Sigmoid colon (tissue), 7 donors: Measurements from ENCODE around the gene CBY2. TPM values are rescaled to one million over a fixed set of nuclear protein-coding genes. Genes with fewer than 3 reads are reported as not detected.

Source experiments
- DNase-seq: peaks from one replicate; pipeline ENCODE4 v3.0.0-alpha.2; 2019
- H3K27ac ChIP-seq, 4 donors: fragments of 200-600 bp; sonication (generic); one replicate each; pipeline ENCODE4 v1.5.1; 2016 to 2019; ENCODE audit warnings: mild to moderate bottlenecking in 1 of 4
- H3K27me3 ChIP-seq, 3 donors: fragments of 200-600 bp; sonication (generic); one replicate each; pipeline ENCODE4 v1.5.1; 2019; ENCODE audit warnings: mild to moderate bottlenecking in 1 of 3
- H3K36me3 ChIP-seq, 4 donors: fragments of 200-600 bp; sonication (generic); one replicate each; pipeline ENCODE4 v1.5.1; 2016 to 2019
- H3K4me1 ChIP-seq, 4 donors: fragments of 200-600 bp; sonication (generic); one replicate each; pipeline ENCODE4 v1.5.1; 2017 to 2019
- H3K4me3 ChIP-seq, 4 donors: fragments of 200-600 bp; sonication (generic); one replicate each; pipeline ENCODE4 v1.5.1; 2017 to 2019; ENCODE audit warnings: mild to moderate bottlenecking in 2 of 4, moderate library complexity in 1 of 4
- H3K9me3 ChIP-seq, 4 donors: fragments of 200-600 bp in 3 of 4; sonication (generic) in 3 of 4; one replicate each; pipeline versions ENCODE4 v1.5.1 to v1.6.1; 2013 to 2019
- EP300 ChIP-seq, 4 donors: sonication (generic); formaldehyde crosslinking; IDR thresholded peaks; one replicate each; pipeline ENCODE4 v1.6.1; 2017; ENCODE audit warnings: antibody characterized with exemption in 4 of 4
- POLR2A ChIP-seq, 2 donors: fragments of 450-650 bp; IDR thresholded peaks; one replicate each; pipeline ENCODE4 v1.6.1; 2016; ENCODE audit warnings: antibody characterized with exemption in 2 of 2, mild to moderate bottlenecking in 2 of 2, moderate library complexity in 2 of 2
- POLR2AphosphoS5 ChIP-seq, 4 donors: sonication (generic); formaldehyde crosslinking; IDR thresholded peaks; one replicate each; pipeline ENCODE4 v1.6.1; 2017; ENCODE audit warnings: antibody characterized with exemption in 4 of 4
- WGBS, 2 donors: extraction: QIAGEN DNeasy Blood & Tissue Kit; methylation state at CpG; one replicate each; pipeline ENCODE4 v1.1.7; 2013; 5-methylcytosine and 5-hydroxymethylcytosine counted together
- intact Hi-C: fragments of 100-400 bp; cut with DNase I; formaldehyde crosslinking; loops from one replicate; pipeline ENCODE4 v1.15.1; 2023
- polyA plus RNA-seq, 3 donors: library from polyadenylated mRNA; stranded (reverse); fragments of 200-250 nt; gene quantifications; one replicate each; pipeline ENCODE4 v1.2.3, GENCODE V29; 2013
- total RNA-seq, 4 donors: library from RNA; depleted of rRNA; stranded (reverse); fragments of >200 nt; gene quantifications; one replicate each; pipeline ENCODE4 v1.1.0, GENCODE V29; 2016
- TF ChIP-seq, protein P1 (sequence below), 4 experiments: fragments of 450-650 bp in 3 of 4; fragments of 200-600 bp in 1 of 4; IDR thresholded peaks; one replicate each; pipeline ENCODE4 v1.5.1; 2016 to 2019; ENCODE audit warnings: antibody characterized with exemption in 4 of 4, mild to moderate bottlenecking in 3 of 4, moderate library complexity in 2 of 4
- donor health status: healthy with polysubstance abuse.
- donor health status: Bipolar disorder and iron deficiency.
- donor health status: healthy.

Gene CBY2
- total and polyA plus RNA-seq, 7 donors = not detected

DNA sequence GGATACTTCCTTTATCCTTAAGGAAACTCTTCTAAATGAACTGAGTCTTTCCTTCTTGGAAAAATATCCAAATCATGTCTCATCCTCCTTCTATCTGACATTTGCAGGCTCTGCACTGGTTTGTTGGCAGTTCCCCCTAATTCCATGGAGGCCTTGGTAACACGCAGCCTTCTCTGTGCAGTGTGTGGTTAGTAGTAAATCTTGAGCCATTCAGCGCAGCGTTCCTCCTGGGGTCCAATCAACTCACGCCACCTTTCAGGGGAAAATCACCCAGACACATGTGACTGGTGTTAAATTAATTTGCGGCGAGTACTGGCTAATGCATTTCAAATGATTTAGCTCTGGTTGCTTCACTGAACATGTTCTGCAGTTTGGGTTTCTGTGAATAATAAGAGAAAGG lies 21.0 kb upstream of the CBY2 start:
- no peaks in the 10 kb centered on the region for H3K4me1 ChIP-seq
- intact Hi-C loops = no loop called here

DNA sequence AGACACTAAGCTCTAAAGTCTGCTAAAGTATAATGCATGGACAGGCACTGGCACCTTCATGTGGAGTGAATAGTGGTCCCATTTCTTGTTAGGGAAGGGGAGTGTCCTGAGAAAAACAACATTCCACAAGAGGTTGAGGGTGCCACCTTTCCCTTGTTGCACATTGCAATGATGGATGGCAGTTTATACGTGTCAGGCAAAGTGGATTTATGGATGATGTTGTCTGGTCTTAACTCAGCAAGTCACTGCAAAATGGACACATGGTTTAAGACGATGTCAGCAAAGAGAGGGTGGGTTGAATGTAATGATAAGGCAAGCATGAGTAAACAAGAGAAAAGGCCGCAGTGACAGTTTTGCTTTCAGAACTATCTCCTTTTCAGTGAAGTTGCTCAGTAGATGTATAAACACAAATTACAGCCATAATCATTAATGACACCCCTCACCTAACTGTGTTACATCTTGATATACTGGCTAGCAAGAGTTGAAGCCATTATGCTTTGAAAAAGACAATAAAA lies 19.6 kb upstream of the CBY2 start:
- DNase-seq = no peak
- Histone ChIP-seq H3K9me3 (no peaks in the 10 kb centered on the region), H3K4me1 (no peaks in the 10 kb centered on the region), H3K4me3 (no peak overlapping the region), H3K36me3 (no peaks in the 10 kb centered on the region), H3K27me3 (no peaks in the 10 kb centered on the region), H3K27ac (no peak overlapping the region)
- 22 to 57% methylated on average over 3 of the region's 3 CpGs for WGBS, 2 donors
- intact Hi-C loops = no loop called here
- no peak for TF ChIP-seq POLR2A (IDR thresholded peaks at IDR 0.05)
- no peak for TF ChIP-seq POLR2AphosphoS5 (IDR thresholded peaks at IDR 0.05)
- TF ChIP-seq, protein P1, sequence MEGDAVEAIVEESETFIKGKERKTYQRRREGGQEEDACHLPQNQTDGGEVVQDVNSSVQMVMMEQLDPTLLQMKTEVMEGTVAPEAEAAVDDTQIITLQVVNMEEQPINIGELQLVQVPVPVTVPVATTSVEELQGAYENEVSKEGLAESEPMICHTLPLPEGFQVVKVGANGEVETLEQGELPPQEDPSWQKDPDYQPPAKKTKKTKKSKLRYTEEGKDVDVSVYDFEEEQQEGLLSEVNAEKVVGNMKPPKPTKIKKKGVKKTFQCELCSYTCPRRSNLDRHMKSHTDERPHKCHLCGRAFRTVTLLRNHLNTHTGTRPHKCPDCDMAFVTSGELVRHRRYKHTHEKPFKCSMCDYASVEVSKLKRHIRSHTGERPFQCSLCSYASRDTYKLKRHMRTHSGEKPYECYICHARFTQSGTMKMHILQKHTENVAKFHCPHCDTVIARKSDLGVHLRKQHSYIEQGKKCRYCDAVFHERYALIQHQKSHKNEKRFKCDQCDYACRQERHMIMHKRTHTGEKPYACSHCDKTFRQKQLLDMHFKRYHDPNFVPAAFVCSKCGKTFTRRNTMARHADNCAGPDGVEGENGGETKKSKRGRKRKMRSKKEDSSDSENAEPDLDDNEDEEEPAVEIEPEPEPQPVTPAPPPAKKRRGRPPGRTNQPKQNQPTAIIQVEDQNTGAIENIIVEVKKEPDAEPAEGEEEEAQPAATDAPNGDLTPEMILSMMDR (IDR thresholded peaks at IDR 0.05) = no peak
- no peak for TF ChIP-seq EP300 (IDR thresholded peaks at IDR 0.05)

More for the DNA sequence above, 21.0 kb upstream of the CBY2 start:
- Histone ChIP-seq H3K4me3 (no peak overlapping the region), H3K27me3 (no peaks in the 10 kb centered on the region), H3K9me3 (no peaks in the 10 kb centered on the region), H3K36me3 (no peaks in the 10 kb centered on the region), H3K27ac (no peak overlapping the region)
- TF ChIP-seq POLR2AphosphoS5 (IDR thresholded peaks at IDR 0.05) (no peak), EP300 (IDR thresholded peaks at IDR 0.05) (no peak), POLR2A (IDR thresholded peaks at IDR 0.05) (no peak)
- TF ChIP-seq, protein P1 (IDR thresholded peaks at IDR 0.05) = no peak
- 52 to 67% methylated on average over 6 of the region's 6 CpGs for WGBS, 2 donors
- DNase-seq = no peak

DNA sequence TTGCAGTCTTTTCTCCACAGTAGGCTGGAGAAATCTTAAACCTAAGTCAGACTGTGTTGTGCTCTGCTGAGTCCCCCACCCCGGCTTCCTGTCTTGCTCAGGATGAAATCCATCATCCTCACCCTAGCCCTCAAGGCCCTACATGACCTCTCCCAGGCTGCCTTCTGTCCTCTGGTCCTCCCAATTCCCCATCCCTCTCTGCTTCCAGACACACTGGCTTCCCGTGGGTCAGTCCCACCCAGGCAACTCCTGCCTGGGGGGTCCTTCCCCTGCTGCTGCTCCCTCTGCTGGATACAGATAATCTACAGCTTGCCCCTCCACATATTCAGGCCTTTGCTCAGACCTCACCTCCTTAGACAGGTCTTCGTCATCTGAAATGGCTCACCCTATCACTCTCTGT lies 18.4 kb upstream of the CBY2 start:
- intact Hi-C loops = no loop called here
- Histone ChIP-seq H3K27me3 (no peaks in the 10 kb centered on the region), H3K36me3 (no peaks in the 10 kb centered on the region), H3K4me1 (no peaks in the 10 kb centered on the region), H3K27ac (no peak overlapping the region), H3K9me3 (no peaks in the 10 kb centered on the region), H3K4me3 (no peak overlapping the region)
- no peak for DNase-seq
- WGBS, 2 donors = 51 to 57% methylated on average over 3 of the region's 3 CpGs
- TF ChIP-seq POLR2AphosphoS5 (IDR thresholded peaks at IDR 0.05) = no peak
- TF ChIP-seq, protein P1 (IDR thresholded peaks at IDR 0.05) = no peak

DNA sequence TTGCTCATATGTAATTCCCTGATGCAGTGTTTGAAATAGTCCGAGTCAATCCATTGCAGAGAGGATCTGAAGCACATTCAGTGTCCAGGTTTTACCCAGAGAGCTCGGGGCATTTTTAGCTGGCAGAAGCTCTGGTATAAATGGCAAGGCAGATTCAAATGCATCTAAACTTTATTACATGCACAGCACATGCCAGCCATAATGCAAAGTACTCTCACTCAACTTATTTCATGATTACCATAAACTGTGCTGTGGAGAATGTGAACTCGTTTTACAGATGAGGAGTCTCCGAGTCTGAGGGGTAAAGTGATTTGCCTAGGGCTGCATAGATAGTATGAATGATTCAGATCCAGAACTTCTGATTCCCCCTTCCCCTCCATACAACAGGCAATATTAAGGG lies 13.5 kb upstream of the CBY2 start:
- H3K4me1 ChIP-seq = no peaks in the 10 kb centered on the region
- intact Hi-C loops = no loop called here
- 81 to 84% methylated on average over 4 of the region's 4 CpGs for WGBS, 2 donors

More for the DNA sequence above, 13.5 kb upstream of the CBY2 start:
- Histone ChIP-seq H3K4me3 (no peak overlapping the region), H3K27ac (no peak overlapping the region), H3K36me3 (no peaks in the 10 kb centered on the region), H3K27me3 (no peaks in the 10 kb centered on the region), H3K9me3 (no peaks in the 10 kb centered on the region)
- DNase-seq = no peak
- TF ChIP-seq POLR2AphosphoS5 (IDR thresholded peaks at IDR 0.05) = no peak
- no peak for TF ChIP-seq POLR2A (IDR thresholded peaks at IDR 0.05)
- TF ChIP-seq, protein P1 (IDR thresholded peaks at IDR 0.05) = no peak
- no peak for TF ChIP-seq EP300 (IDR thresholded peaks at IDR 0.05)
